Stimulated activated CD4-positive, alpha-beta T cell treated with anti-CD3 and anti-CD28 coated beads, Interleukin-1b, Interleukin-23, amount 100 ng/mL, for 24 hours (primary cell): ENCODE results near the gene PRR23B.
"Not testable (repeated sequence)": the region's sequence is repeated elsewhere in the genome, so short reads cannot be mapped to it uniquely, and the experiment has no call there.

Experiments used
- DNase-seq, 4 experiments: peaks; one replicate each; pipeline ENCODE4 v3.0.0-alpha.2; 2020; ENCODE audit warnings: low read depth in 4 of 4, low spot score in 1 of 4

The PRR23B gene

DNA sequence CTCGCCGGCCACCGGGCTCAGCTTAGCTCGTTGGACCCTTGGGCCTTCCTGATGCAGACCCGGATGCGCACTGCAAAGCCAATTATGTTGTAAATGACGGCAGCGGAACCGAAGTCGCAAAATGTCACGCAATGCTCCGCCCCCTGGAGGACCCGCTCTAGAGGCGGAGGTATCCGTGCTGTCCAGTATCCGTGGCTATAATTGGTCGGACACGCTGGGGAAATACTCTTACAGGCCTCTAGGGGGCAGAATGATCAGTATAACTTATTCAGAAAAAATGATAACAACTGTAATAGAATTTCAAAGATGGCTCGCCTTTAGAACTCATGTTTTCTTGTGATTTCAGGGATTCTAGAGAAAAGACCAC lies at the start of gene PRR23B:
Gene PRR23B, minus strand, starts transcription at position 59 of the 367 bp plus-strand sequence. CDS start 265 bp downstream, outside the sequence.
- no peak for DNase-seq

DNA sequence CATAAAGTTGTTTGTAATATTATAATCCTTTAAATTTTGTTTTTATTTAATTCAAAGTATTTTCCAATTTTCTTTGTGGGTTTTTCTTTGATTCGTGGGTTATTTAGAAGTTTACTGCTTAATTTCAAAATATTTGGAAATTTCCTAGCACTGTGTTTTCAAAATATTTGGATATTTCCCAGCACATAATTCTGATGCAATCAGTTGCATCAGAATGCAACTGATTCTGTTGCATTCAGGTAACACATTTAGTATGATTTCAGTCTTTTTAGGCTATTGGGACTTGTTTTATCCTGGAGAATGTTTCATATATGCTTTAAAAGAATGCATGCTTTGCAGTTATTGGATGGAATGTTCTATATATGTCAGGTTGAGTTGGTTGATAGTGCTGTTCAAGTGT lies 42.2 kb upstream of the PRR23B start:
- no peak for DNase-seq

DNA sequence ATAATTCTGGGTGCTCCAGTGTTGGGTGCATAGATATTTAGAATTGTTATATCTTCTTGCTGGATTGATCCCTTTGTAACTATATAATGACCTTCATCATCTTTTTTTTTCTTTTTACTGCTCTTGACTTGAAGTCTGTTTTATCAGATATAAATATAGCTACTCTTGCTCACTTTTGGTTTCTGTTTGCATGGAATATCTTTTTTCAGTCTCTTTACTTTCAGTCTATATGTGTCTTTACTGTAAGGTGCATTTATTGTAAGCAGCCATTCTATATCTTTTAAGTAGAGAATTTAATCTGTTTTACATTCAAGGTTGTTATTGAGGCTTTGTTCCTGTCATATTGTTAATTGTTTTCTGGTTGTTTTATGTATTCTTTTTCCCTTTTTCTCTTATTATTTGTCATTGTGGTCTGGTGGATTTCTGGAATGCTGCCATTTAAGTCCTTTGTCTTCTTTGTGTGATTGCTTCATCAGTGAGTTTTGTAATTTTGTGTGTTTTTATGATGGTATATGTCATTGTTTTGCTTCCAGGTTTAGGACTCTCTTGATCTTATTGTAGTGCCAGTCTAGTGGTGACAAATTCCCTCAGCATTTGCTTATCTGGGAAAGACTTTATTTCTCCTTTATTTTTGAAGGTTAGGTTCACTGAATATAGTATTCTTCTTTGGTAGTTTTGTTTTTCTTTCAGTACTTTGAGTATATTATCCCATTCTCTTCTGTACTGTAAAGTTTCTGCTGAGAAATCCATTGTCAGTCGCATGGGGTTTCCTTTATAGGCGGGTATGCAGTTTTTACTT lies 32.3 kb upstream of the PRR23B start:
- no peak for DNase-seq

DNA sequence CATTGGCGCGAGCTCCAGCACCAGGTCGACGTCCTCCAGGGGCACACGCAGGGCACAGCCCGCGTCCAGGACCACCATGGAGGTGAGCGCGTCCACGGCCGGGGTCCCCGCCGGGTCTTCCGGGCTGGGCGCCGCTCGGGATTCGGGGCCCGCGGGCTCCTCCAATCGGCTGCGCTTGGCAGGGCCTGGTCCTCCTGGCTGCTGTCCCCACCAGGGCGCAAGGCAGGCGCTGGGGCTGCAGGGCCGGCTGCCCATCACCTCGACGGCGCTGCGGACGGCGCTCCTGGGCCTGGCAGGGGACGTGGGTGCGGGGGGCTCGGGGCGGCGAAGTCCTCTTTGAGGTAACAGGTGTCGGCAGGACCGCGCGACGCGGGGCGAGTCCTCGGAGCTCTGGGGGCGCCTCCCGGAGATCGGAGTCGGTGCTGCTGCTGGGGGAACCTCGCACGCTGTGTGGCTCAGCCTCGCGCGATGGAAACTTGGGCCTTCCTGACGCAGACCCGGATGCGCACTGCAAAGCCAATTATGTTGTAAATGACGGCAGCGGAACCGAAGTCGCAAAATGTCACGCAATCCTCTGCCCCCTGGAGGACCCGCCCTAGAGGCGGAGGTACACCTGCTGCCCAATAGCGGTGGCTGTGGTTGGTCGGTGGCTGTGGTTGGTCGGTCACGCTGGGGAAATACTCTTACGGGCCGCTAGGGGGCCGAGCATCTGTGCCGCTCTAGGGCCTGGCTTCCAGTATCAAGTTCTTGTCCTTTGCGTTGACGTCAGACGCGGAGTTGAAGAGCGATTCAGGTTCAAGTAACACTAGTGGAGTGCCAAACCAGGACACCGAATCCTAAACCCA lies 23.9 kb upstream of the PRR23B start, which contains the start of gene PRR23C:
Gene PRR23C, minus strand, starts transcription at position 527 of the 845 bp plus-strand sequence. Its CDS starts 272 bp downstream, at position 255.
- no peak for DNase-seq

DNA sequence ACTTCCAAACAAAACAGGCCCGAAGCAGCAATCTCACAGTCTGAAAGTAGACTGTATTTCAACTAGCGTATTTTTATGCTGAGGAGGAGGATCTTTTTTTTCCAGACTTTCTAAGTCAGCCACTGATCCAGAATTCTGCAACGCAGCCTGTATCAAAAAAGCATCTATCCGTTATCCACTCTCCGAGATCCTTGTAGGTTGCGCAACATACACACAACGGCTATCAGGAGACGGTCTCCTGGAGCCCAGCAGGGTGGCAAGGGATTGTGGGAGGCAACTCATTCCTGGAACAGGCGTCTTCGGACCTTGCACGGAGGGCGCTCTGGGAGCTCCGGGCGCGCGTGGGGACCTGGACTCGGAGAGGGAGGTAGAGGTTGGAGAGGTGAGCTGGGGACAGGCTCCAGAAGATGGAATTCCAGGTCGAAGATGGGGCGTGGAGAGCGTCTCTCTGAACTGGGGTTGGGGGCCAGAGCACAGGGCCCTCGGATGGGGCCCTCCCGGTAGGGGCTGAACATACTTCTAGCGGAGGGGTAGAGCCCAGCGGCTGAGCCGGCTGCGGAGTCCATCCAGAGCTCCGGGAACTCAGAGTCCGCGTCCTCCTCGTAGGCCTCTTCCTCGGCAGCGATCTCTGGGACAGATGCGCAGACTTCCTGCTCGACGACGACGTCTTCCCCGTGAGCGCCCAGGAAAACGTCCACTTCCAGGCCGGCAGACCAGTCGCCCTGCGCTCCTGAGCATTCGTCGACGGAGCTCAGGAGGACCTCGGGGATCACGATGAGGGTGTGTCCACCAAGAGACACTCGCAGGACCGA lies 23.0 kb upstream of the PRR23B start:
- DNase-seq = no peak

DNA sequence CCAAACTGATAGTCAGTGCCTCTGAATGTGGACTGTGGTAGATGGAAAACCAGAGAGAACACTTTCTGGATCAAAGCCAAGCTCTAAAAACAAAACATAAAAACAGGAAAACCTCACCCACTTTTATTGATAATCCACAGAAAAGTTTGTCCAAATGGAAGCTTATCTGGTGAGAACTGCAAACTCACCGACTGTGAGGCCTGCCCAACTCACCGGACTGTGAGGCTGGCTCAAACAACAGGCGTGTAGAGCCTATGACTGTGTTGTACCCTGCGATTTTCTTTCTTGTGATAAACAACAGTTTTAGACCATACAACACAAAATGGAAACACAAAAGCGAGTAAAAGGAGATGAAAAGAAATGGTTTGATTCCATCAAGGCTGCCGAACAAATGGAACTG lies 16.8 kb upstream of the PRR23B start:
- no peak for DNase-seq

DNA sequence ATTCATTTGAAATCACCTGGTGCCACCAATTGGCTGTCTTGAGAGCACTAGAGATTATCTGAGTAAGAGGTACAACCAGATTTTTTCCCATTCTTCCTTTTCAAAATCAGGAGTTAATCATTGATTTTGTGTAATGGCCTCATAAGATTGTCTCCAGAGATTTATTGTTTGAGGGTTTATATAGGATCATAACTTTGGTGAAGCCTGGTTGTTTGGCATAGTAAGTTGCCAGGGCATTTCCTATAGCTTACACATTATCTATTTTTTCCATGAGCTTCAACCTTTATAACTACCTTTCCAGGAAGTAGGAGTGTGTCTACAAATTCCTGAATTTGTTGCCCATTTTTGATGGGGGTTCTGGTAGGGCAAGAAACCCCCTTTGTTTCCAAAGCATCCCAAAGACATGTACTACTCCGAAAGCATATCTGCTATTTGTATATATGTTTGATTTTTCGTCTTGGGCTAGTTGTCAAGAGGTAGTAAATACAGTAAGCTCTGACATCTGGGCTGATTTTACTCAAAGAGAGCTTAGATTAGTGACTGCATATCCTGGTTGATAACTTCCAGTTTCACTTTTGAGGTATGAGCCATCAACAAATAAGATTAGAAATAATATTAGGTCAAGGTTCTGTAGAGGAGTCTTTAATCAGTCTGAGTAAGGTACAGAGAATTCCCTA lies 11.7 kb upstream of the PRR23B start:
- no peak for DNase-seq

DNA sequence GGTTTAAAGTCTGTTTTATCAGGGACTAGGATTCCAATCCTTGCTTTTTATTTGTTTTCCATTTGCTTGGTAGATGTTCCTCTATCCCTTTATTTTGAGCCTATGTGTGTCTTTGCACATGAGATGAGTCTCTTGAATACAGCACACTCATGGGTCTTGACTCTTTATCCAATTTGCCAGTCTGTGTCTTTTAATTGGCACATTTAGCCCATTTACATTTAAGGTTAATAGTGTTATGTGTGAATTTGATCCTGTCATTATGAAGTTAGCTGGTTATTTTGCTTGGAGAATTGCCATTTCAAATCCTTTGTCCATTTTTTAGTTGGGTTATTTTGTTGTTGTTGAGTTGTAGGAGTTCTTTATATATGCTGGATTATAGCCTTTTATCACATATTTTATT lies 9.8 kb upstream of the PRR23B start:
- not testable (repeated sequence) for DNase-seq

DNA sequence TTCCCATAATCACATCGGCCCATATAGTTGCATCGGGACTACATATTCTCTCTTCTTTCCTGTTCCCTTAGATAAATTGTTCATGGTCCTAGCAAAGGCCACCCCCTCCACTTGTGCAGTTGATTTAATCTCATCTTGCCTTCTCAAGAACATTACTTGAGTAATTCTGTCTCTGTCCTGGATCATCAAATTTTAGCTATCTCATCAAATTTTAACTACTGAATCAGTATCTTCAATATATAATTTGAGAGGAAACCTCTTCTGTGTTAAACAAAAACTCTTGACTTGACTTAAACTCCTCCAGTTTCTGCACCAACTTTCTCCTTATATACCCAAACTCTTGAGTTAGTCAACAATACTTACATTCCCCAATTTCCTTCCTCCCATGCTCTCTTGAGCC lies 4.2 kb upstream of the PRR23B start:
- no peak for DNase-seq

DNA sequence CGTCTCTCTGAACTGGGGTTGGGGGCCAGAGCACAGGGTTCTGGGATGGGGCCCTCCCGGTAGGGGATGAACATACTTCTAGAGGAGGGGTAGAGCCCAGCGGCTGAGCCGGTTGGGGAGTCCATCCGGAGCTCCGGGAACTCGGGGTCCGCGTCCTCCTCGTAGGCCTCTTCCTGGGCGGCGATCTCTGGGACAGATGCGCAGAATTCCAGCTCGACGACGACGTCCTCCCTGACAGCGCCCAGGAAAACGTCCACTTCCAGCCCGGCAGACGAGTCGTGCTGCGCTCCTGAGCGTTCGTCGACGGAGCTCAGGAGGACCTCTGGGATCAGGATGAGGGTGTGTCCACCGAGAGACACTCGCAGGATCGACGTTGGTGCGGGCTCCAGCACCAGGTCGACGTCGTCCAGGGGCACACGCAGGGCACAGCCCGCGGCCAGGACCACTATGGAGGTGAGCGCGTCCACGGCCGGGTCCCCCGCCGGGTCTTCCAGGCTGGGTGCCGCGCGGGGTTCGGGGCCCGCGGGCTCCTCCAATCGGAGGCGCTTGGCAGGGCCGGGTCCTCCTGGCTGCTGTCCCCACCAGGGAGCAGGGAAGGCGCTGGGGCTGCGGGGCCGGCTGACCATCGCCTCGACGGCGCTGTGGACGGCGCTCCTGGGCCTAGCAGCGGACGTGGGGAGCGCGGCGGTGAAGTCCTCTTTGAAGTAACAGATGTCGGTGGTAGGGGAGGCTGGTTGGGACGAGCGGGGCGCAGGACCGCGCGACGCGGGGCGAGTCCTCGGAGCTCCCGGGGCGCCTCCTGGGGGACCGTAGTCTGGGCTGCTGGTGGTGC lies 474 bp downstream of the PRR23B start:
- no peak for DNase-seq

DNA sequence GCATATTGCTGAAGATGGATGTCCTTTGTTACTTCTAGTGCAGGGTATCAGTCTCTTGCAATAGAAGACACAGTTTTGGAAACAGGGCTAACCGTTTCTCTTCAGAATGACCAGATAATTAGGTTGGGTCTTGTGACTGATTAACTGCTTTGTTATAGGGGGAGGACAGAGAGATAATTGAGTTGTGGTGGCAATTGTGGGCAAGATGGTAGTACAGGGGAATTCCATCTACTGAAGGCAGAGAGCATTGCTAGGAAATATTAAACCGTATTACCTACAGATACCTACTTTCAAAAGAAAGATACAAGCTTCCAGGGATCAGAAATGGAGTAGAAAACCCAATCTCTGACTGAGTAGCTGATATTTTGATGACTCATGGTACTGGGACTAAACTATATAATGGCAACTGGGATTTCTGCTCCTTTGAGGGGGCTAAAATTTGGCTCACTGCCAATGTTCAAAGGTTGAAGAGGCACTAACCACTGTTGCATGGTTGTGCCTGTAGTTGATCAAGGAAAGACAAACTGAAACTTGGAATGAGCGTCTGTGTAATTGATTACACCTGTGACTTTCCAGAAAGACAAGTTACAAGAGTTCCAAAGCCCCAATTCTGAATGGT lies 4.2 kb downstream of the PRR23B start:
- DNase-seq = no peak

DNA sequence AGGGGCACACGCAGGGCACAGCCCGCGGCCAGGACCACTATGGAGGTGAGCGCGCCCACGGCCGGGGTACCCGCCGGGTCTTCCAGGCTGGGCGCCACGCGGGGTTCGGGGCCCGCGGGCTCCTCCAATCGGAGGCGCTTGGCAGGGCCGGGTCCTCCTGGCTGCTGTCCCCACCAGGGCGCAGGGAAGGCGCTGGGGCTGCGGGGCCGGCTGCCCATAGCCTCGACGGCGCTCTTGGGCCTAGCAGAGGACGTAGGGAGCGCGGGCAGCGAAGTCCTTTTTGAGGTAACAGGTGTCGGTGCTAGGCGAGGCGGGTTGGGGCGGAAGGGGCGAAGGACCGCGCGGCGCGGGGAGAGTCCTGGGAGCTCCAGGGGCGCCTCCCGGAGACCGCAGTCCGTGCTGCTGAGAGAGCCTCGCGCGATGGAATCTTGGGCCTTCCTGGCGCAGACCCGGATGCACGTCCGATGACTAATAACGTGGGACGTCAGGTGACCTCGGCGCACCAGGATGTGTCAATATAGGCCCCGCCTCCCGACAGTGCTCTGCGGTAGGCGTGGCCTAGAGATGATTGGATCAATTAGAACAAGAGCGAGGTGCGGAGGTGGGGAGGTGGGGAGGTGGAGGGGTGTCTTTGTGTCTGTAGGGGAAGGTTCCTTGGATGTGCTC lies 14.5 kb downstream of the PRR23B start, which contains the start of gene PRR23A:
Gene PRR23A, minus strand, starts transcription at position 218 of the 666 bp plus-strand sequence. Its CDS starts 0 bp downstream, at position 218.
- no peak for DNase-seq

DNA sequence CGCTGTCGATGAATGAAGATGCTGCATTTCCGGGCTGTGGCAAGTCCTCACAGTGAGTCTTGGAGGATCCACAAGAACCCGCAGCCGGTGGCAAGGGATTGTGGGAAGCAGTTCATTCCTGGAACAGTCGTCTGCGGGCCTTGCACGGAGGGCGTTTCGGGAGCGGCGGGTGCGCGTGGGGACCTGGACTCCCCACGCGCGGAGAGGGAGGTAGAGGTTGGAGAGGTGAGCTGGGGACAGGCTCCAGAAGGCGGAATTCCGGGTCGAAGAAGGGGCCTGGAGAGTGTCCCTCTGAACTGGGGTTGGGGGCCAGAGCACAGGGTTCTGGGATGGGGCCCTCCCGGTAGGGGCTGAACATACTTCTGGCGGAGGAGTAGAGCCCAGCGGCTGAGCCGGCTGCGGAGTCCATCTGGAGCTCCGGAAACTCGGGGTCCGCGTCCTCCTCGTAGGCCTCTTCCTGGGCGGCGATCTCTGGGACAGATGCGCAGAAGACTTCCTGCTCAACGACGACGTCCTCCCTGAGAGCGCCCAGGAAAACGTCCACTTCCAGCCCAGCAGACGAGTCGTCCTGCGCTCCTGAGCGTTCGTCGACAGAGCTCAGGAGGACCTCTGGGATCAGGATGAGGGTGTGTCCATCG lies 15.3 kb downstream of the PRR23B start:
- DNase-seq = no peak

DNA sequence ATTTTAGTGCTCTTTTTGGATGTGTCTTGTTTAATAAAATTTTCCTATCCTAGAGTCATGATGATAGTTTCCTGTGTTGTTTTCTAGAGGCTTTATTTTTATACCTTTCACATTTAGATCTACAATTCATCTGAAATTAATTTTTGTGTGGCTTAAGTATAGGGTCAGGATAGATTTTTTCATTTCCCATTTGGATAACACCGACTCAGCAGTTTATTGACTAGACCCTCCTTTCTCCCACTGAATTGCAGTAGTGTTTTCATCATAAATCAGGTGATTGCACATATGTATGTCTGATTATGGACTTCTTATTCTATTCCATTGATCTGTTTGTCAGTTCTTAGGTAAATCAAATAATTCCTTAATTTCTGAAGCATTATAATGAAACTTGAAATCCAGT lies 25.0 kb downstream of the PRR23B start:
- DNase-seq = no peak

DNA sequence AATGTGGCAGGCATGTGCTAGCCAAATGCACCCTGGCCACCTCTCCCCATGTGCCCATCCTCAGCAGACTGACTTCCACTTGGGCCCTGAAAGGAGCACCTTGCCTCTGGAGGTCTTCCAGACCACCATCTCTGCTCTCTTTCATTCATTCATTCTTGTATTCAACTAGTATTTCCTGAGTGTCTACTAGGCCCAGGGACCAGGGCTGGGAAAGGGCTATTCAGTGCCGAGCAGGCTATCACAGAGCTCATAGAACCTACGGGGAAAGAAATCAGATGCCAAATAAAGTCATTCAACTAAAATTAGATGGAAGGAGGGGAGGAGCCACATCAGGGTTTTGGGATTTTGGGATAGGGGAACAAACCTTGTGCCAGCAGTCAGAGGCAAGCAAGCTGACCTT lies 33.5 kb downstream of the PRR23B start:
- DNase-seq = no peak

DNA sequence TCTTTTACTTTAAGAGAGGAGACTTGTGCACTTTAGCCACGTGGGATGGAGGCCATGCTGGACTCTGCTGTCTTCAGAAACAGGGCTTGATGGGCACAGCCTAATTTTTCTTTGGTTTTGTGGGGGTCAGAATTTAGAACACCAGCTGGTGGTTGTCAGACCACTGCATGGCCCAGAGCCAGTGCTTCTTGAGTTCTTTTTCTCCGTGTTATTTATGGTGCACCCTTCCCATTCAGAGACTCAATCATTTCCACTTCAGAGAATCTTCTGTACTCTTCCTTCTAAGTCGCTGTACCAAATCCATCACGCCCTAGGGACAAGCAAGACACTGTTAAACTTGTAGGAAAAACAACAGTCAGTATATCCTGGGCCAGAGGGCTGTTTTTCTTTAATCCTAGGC lies 34.8 kb downstream of the PRR23B start:
- no peak for DNase-seq

DNA sequence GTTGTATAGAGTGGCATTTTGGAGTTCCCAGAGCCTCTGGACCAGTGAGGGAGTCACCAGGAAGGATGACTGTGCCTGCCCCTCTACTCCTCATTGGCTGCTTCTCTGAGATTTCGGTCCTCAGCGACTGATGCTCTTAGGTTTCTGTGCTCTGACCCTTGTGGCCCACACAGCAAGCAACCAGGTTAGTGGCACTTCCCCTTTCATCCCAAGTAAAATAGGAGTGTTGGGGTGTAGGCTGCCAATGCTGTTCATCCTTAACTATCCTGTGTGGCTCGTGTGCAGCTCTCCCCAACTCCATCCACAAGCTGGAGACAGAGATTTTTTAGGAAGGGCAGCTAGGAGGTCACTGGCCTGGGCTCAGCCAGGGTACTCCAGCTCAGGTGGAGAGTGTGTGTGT lies 35.9 kb downstream of the PRR23B start:
- DNase-seq = no peak

DNA sequence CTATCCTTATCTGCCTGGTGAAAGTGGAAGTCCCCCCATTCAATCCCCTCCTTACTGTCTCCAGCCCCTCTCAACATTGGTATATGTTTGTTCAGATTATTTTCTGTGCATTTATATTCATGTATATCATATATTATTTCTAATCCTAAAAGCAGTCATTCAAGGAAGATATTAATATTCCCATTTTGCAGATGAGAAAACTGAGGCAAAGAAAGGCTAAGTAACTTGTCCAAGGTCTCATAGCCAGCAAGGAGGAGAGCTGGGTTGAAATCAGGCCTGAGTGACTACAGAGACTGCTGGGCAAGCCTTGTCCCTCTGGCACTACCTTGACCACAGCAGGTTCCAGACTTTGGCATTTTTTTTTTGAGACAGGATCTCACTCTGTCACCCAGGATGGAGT lies 44.7 kb downstream of the PRR23B start:
- DNase-seq = no peak
